GM19099 (cell line): Measurements from ENCODE around the gene MINK1.

Source experiments
- POLR2A ChIP-seq: IDR thresholded peaks from 3 replicates; pipeline ENCODE4 v1.6.1; 2011; ENCODE audit warnings: low read depth; ENCODE audit not compliant: insufficient read length; ENCODE audit errors: extremely low read depth

The MINK1 gene

DNA sequence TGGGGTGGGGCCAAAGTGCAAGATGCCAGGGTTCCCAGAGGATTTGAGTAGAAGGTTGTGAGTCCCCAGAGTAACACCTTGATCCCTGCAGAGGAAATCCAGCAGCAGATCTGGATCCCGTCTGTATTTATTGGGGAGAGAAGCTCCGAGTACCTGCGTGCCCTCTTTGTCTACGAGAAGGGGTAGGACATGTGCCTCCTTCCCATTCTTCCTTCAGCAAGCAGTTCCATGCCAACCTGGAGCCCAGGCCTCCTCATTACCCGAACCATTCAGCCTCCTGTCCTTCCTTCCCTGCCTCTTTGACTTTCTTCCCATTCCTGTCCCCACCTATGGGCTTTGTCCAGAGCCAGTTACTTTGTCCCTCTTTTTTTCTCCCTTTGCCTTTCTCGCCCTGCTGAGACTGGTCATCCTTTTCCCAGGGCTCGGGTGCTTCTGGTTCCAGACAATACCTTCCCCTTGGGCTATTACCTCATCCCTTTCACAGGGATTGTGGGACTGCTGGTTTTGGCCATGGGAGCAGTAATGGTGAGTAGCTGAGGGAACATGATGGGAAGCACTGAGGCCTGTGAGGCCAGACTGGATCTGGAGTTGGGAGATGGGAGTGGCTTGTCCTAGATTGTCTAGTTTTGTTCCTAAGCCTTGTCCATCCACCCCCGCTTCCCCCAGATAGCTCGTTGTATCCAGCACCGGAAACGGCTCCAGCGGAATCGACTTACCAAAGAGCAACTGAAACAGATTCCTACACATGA, 109.8 kb downstream of the MINK1 start:
- TF ChIP-seq POLR2A = peak; percentile 21

DNA sequence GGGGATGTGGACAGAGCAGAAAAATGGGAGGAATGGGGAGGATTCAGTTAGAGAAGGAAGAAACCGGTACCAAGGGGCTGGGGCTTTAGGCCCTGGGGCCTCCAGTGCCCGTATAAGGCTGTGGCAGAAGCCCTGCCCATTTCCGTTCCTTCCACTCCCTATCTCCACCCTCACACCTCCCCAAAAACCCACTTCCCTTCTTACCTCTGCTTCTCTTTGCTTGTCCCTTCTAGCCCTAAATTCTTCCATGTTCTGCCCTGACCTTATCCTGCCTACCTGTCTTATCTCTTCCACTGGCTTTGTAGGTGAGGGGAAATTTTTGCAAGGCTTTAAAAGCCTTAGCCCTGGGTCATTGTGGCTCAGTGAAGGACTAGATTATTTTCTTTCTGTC, 111.0 kb downstream of the MINK1 start:
- peak; percentile 31 for TF ChIP-seq POLR2A

DNA sequence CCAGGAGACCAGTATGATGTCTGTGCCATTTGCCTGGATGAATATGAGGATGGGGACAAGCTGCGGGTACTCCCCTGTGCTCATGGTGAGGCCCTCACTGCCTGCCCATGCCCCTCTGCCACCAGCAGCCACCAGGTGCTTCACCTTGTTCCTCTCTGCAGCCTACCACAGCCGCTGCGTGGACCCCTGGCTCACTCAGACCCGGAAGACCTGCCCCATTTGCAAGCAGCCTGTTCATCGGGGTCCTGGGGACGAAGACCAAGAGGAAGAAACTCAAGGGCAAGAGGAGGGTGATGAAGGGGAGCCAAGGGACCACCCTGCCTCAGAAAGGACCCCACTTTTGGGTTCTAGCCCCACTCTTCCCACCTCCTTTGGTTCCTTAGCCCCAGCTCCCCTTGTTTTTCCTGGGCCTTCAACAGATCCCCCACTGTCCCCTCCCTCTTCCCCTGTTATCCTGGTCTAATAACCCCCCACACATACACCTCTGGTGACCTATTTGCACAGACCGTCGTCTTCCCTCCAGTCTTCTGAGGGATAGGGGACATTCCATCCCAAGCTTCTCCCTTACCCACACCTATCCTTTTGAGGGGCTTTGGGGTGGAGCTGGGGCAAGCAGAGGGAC, 111.5 kb downstream of the MINK1 start:
- TF ChIP-seq POLR2A = peak; percentile 51

DNA sequence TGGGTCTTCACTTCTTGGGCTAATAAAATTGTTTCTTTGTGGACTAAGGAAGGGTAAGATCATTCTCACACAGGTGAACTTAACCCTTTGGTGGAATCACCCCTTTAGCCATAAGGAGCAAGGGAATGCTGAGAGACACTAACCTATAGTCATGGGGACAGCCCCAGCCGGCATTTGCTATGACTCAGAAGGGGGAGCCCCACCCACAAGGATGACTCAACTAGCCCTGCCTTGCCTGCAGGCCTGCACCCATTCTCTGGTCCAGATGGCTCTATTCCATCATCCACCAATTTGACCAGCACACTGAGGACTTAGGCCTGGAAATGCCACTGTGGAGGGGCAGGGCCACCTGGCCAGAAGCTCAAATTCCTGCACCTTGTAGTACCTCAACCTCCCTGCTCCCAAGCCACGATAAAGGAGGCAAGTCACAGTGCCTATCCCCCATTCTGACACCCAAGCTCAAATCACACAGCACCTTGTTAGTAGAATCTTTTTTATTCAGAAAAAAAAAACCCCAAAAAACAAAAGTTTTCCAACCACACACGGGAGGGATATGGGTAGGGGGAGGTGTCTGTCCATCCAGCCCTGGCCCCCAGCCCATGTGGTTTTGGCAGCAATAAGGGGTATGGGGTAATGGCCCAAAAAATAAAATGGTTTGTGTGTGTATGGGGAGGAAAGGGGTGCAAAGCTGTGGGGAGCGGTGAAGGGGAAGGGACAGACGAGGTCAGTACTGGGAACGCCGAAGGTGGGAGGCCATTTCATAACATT, 112.2 kb downstream of the MINK1 start:
- TF ChIP-seq POLR2A = no peak

DNA sequence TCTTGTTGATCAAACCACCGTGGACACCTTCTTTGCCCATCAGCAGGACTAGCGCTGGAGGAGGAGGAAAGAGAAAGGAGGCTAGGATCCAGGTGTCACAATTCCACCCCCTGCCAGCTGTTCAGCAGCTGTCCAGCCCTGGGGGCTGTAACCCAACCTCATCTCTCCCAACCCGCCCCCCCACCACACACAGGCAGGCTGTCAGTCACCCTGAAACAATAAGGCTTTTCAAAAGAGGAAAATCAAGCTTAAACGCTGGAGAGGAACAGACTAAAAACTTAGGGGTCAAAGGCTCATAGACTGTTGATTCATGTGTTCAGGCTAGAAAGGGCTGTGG, 112.8 kb downstream of the MINK1 start:
- no peak for TF ChIP-seq POLR2A

DNA sequence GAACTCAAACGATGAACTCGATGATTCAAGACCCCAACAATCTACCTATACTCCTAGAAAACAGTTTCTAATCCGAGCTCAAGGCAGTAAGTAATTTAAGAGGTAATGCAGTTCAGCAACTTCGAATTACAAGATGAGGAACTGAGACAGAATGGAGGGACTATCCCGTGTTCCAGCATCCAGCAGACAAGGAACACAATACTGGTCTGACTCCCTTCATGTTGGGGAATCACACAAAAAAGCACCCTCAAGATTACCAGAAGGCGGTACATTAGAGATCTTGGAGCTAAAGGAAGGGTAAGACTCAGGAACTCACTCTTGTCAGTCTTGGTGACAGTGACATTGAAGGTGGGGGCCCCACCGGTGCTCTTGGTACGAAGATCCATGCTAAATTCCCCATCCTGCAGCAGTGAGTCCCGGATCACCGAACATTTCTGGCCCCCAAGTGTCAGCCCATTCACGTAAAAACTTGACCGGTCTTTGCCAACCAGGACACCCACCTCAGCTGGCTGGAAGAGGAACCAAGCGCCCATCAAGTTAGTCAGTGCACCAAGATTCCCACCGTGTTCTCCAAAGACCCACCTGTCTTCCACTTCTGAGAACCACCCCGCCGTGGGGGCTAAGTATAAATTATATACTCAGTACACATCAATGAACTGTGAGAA, 113.3 kb downstream of the MINK1 start:
- TF ChIP-seq POLR2A = no peak

DNA sequence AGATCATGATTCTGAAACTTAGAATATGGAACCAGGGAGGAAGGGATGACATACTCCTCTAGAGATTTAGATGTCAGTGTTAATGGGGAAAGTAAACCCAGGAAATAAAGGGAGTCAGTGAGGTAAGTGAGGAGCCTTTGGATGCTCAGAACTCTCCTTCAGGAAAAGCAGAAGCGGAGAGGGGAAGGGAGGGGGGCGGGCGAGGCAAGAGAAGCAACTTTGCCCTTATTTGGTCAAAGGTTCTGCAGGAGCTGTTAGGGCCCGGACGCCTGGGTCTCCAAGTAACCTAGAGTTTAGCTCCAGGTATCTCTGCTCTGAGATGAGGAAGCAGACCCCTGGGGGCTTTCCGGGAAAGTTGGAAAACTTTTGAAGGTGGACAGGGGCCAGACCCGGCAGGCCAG, 113.9 kb downstream of the MINK1 start:
- TF ChIP-seq POLR2A = no peak
